Suppressor macrophage (primary cell): Measurements from ENCODE around the gene HHIP.
A peak's percentile ranks its signal among the peaks of the same experiment; 100 is the strongest.

Source experiments
- DNase-seq, 4 experiments: peaks; one replicate each; pipeline ENCODE4 v3.0.0-alpha.2; 2020 to 2022
- total RNA-seq, 17 experiments: gene quantifications; one replicate each; lab custom pipeline; 2026; ENCODE audit warnings: mixed read lengths in 6 of 17, inconsistent platforms in 3 of 17; lab: John Stamatoyannopoulos, UW

Gene HHIP, protein sequence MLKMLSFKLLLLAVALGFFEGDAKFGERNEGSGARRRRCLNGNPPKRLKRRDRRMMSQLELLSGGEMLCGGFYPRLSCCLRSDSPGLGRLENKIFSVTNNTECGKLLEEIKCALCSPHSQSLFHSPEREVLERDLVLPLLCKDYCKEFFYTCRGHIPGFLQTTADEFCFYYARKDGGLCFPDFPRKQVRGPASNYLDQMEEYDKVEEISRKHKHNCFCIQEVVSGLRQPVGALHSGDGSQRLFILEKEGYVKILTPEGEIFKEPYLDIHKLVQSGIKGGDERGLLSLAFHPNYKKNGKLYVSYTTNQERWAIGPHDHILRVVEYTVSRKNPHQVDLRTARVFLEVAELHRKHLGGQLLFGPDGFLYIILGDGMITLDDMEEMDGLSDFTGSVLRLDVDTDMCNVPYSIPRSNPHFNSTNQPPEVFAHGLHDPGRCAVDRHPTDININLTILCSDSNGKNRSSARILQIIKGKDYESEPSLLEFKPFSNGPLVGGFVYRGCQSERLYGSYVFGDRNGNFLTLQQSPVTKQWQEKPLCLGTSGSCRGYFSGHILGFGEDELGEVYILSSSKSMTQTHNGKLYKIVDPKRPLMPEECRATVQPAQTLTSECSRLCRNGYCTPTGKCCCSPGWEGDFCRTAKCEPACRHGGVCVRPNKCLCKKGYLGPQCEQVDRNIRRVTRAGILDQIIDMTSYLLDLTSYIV
- 0 to 5.6 (median 0) reads per million in 17 experiments for total RNA-seq

DNA sequence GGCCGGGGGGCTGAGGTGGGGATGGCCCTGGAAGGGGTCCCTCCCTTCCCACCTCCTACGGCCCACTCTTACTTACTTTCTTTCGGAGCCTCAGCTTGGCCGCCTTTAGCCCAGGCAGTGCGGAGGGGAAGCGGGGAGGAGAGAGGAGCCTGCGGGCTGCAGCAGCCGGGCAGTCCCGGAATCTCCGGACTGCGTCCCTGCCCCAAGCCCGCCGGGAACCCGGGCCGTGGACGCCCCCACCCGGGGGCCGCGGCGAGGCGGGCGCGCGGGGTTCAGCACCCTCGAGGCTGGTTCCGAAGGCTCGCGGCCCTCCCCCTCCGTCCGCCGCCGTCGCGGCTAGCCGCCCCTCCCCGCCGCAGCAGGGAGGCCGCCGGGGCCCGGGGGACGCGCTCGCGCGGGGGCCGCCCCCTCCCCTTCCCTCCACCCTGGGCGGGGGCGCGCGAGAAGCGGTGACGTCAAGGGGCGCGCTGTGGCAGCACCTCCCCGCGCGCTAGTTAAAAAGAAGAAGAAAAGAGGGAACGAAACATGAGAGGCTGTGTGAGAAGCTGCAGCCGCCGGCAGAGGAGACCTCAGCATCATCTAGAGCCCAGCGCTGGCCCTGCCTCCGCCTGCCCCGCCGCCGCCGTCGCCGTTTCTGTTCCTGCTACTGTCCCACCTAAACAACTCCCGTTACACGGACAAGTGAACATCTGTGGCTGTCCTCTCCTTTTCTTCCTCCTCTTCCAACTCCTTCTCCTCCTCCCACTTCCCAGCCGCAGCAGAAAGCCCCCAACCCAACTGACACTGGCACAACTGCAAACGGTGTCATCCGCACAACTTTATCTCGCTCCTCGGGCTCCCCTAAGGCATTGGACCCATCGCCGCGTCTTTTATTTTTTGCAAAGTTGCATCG, at the start of gene HHIP:
HHIP (plus strand) TSS at position 526 of the 892 bp plus-strand sequence. CDS start 520 bp downstream, outside the sequence.
- peak; percentile 18 to 43 (median 37) for DNase-seq

- DNase-seq: no peak
Measured at GRCh38 chr4:144597171-144597570, 48.8 kb upstream of the HHIP start.

GRCh38 chr4:144599621-144600020, 46.3 kb upstream of the HHIP start:
- DNase-seq: no peak

GRCh38 chr4:144611850-144612249, 34.1 kb upstream of the HHIP start:
- DNase-seq: no peak

GRCh38 chr4:144614850-144615585, 30.9 kb upstream of the HHIP start:
- DNase-seq: no peak

DNA sequence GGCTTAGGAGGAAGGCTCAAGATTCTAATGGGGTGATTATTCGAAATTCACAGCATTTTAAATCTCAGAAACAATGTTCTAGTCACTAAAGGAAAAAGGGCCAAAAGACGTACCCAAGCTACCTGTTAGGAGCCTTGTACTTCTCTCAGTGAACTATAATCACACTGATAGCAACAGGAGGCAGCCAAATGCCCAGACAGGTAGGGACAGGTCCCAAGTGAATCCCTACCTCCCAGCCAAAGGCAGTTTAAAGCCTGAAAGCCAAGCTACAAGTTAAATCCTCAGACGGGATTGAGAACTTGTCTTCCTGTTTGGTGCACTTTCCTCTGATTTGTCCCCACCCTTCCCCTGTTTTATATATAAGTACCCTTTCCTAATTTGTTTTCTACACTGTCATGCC, 24.3 kb upstream of the HHIP start:
- no peak for DNase-seq

DNA sequence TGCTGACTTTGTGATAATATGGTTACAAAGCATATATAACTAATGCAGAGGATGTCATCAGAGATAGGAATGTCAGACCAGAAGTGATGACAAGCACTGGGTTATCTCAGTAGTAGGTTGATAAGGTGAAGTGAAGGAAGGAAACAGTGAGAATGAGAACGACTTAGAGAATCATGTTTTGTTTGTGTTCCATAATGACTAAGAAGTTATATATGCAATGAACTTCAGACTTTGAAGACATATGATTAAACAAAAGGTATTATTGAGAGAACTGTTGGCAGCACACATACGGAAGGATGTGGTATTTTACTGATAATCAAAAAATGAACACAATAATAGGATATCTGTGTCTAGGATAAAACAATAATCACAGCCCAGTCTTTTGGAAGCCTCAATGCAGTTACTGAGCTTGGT, 18.3 kb upstream of the HHIP start:
- no peak for DNase-seq

GRCh38 chr4:144633215-144633614, 12.7 kb upstream of the HHIP start:
- DNase-seq: no peak

DNA sequence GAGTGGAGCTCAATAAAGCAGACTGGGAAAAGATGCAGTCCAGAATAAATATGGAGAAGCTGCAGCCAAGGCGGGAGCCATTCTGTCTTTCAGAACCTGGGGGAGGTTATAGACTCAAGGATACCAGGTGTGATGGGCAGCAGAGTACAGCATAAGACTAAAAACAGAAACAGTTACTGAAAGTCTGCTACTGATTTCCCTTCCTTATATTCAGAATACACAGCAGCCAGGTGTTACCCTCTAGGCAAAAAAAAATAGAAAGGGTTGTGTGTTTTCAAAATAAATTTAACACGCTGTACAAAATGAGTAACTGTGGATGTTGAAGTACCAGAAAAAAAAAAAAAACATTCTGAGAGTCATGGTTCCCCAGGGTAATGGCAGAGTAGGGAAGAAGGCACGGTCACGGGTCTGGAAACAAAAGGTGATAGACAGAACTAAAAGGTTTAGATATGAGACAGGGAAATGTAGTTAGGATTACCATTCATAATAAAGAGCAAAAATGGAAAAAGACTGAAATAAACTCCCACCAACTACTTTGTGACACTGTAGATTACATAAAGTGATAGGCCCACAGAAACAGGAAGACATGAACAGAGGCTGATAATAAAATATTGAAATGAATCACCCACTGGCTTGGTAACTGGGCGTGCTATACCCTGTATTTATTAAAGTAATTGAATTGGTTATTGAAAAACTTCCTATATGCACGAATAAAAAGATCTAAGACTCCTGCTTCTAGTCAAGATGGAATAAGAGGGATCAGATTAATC, 10.8 kb upstream of the HHIP start:
- DNase-seq: no peak

DNA sequence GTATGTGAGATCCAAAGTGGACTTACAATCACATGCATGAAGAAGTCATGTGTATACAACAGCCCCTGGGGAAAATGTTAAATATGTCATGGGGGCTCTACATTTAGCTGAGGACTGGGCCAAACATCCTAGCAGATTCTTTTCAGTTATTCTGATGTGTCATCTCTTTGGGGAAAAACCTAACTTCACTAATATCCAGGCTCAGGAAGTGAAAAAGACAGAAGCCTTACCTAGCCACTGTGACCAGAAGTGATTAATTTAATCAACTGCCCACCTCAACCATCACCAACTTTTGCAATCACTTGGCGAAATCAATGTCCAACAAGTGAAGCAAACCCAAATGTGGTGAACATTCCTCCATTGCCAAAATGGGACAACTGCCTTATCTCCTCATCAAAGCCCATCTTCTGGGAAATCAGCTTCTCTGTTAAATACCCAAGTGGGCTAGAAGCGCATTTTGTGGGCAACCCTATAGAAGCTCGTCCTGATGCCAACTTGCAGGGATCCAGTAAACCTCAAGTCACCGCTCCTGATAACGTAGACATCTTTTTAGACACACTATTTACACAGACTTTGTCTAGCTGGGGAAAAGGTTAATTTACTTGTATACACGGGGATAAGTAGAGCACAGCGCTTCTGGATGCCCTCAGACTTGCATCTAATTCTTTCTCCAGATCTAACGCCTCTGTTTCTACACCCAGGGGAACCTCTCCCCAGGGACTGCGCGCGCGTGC, 1.4 kb upstream of the HHIP start:
- no peak for DNase-seq

DNA sequence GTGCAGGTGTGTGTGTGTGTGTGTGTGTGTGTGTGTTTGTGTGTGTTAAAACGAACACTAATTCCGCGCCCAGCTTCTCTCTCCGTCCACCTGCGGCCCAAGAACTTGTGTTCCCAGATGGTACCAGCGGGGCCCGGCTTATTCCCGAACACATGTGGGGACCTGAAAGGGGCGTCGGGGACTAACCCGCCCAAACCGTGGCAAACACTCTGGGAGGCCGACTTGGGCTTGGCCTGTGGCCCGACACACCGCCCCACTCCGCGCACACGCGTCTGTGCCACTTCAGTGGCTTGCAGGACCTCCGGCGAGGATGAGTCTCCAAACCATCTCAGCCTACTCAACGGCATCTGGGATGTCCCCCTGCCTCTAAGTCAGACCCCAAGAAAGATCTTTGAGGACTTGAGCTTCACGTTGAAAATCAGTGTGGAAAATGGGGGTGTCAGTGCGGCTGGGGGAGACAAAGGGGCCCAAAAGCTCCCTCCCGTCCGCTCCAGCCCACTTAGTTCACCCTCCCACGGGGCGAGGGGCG, 790 bp upstream of the HHIP start:
- no peak for DNase-seq

- no peak for DNase-seq
Measured at GRCh38 chr4:144646523-144647094, 653 bp downstream of the HHIP start.

DNA sequence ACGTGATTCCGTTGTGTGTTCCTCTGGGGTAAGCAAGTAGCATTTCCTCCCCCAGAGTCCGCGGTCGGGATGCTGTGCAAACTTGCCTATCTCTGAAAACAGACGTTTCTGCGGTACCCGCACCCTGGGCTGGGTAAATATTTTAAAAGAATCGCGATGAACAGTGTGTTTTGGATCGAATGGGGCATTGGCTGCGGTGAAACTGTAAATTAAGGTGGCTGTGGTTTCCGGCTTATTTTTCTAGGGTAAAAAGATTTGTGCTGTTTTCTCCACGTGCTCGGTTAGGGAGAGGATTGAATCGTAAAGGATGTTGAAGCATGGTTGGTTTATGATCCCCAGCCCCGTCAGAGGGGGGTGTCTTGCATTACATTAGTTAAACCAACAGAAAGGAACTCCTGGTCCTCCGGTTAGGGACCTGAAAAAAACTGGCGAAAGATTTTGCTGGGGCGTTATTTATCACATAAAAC, 1.2 kb downstream of the HHIP start:
- DNase-seq: no peak

DNA sequence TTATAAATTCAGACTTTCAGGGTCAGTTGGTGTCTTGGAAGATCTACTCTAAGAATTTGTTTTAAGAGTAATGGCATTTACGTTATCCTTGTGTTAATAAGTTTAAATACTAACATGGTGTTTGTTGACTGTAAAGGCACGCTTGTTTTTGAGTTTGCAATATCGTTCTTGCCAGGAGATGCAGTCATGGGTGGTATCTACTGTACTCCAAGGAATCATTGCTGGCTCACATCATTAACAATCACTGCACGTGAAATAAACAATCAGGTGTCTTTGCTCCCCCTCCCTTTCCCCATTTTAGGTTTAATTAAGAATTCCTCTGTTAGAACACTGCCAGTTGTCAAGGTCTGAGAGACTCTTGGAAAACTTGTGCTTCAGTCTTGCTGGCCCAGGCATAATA, 1.6 kb downstream of the HHIP start:
- DNase-seq: no peak

DNA sequence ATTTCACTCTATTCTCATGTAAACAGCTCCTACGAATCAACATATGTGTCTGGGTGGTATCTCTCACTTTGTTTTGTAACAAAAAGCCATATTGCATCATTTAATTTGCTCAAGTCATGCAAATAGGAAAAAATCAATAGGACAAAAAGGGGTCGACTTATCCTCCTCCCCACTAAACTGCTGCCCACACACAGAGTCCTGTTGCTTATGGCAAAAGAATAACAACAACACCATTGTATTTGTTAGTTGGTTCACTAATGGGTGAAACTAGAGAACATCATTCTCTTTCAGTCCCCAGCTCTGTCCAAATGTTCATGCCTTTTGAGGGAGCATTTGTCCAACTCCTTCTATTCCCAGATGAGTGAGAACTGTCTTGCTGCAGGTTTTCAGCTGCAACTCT, 2.1 kb downstream of the HHIP start:
- DNase-seq: no peak

- no peak for DNase-seq
Measured at GRCh38 chr4:144649646-144650045, 3.7 kb downstream of the HHIP start.

- DNase-seq: no peak
Measured at GRCh38 chr4:144650311-144651005, 4.5 kb downstream of the HHIP start.

- DNase-seq: no peak
Measured at GRCh38 chr4:144653781-144654545, 8.0 kb downstream of the HHIP start.
